Spleen (tissue), 7 donors: ENCODE measurements around the gene SLC8A1.

Experiments
- POLR2A ChIP-seq, 3 donors: fragments of 450-650 bp; IDR thresholded peaks; one replicate each; pipeline ENCODE4 v1.5.1; 2017; ENCODE audit warnings: antibody characterized with exemption in 3 of 3, mild to moderate bottlenecking in 1 of 3
- POLR2AphosphoS5 ChIP-seq, 3 donors: sonication (generic); formaldehyde crosslinking; IDR thresholded peaks; one replicate each; pipeline ENCODE4 v1.5.1; 2017; ENCODE audit warnings: antibody characterized with exemption in 3 of 3
- TF ChIP-seq, protein P1 (sequence below), 11 experiments: fragments of 200-600 bp in 7 of 11; fragments of 450-650 bp in 4 of 11; sonication (generic) in 4 of 11; IDR thresholded peaks in 8 of 11; conservative IDR thresholded peaks in 3 of 11; 1 replicate in 7 of 11; 2 replicates in 4 of 11; pipeline versions ENCODE4 v1.4.0 to v1.8.0; 2016 to 2021; ENCODE audit warnings: antibody characterized with exemption in 11 of 11, inconsistent platforms in 4 of 11, mild to moderate bottlenecking in 1 of 11
- donor health status: DM: no; HTN: no; CAD: no; lungs with moderate emphysema.
- donor health status: DM: no; HTN: no; CAD: no.
- donor health status: DM: no; HTN: no; CAD: no.

DNA sequence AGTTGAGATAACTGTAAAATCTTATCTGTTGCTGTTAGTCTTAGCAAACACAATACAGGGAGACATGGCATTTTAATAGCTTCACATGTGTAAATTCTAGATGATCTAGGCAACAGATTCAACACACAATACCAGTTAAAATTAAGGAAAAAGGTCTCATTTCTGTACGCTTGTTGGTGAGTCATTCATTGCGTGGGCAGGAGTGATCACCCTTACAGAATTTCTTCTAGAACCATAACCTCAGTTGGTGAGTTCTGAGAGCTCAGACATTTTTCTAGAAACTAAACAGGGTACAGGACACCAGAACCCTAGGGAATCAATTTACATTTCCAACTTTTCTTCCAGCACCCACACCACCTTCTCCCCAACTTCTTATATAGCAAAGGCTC lies 81.9 kb downstream of the SLC8A1 start:
- TF ChIP-seq POLR2A (IDR thresholded peaks at IDR 0.05) (no peak), POLR2AphosphoS5 (IDR thresholded peaks at IDR 0.05) (no peak)
- TF ChIP-seq, protein P1, sequence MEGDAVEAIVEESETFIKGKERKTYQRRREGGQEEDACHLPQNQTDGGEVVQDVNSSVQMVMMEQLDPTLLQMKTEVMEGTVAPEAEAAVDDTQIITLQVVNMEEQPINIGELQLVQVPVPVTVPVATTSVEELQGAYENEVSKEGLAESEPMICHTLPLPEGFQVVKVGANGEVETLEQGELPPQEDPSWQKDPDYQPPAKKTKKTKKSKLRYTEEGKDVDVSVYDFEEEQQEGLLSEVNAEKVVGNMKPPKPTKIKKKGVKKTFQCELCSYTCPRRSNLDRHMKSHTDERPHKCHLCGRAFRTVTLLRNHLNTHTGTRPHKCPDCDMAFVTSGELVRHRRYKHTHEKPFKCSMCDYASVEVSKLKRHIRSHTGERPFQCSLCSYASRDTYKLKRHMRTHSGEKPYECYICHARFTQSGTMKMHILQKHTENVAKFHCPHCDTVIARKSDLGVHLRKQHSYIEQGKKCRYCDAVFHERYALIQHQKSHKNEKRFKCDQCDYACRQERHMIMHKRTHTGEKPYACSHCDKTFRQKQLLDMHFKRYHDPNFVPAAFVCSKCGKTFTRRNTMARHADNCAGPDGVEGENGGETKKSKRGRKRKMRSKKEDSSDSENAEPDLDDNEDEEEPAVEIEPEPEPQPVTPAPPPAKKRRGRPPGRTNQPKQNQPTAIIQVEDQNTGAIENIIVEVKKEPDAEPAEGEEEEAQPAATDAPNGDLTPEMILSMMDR (IDR thresholded peaks at IDR 0.05 in 8 of 11, conservative IDR thresholded peaks at IDR 0.05 in 3 of 11): no peak
